Neural cell (in vitro differentiated cells): ENCODE data around the gene MSH4.

ENCODE experiments used
- POLR2AphosphoS5 ChIP-seq: IDR thresholded peaks from 2 replicates; pipeline ENCODE4 v1.6.1; 2012
- REST ChIP-seq: IDR thresholded peaks from 2 replicates; pipeline ENCODE4 v1.6.1; 2012; ENCODE audit warnings: borderline replicate concordance
- TF ChIP-seq, protein P1 (sequence below): fragments of 450-650 bp; IDR thresholded peaks from 2 replicates; pipeline ENCODE4 v1.5.1; 2014; ENCODE audit warnings: antibody characterized with exemption, mild to moderate bottlenecking, moderate library complexity; ENCODE audit not compliant: poor library complexity, severe bottlenecking

DNA sequence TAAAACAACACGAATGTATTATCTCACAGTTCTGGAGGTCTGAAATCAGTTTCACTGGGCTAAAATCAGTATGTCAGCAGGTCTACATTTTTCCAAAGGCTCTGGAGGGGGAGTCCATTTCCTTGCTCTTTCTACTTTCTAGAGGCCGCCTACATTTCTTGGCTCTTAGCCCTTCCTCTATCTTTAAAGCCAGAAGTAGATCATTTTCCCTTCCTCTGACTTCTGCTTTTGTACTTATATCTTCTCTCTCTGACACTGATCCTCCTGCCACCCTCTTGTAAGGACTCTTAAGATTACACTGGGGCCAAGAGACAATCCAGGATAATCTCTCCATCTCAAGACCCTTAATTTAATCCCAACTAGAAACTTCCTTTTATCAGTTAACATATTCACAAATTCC is 41.4 kb downstream of the MSH4 start:
- TF ChIP-seq, protein P1, sequence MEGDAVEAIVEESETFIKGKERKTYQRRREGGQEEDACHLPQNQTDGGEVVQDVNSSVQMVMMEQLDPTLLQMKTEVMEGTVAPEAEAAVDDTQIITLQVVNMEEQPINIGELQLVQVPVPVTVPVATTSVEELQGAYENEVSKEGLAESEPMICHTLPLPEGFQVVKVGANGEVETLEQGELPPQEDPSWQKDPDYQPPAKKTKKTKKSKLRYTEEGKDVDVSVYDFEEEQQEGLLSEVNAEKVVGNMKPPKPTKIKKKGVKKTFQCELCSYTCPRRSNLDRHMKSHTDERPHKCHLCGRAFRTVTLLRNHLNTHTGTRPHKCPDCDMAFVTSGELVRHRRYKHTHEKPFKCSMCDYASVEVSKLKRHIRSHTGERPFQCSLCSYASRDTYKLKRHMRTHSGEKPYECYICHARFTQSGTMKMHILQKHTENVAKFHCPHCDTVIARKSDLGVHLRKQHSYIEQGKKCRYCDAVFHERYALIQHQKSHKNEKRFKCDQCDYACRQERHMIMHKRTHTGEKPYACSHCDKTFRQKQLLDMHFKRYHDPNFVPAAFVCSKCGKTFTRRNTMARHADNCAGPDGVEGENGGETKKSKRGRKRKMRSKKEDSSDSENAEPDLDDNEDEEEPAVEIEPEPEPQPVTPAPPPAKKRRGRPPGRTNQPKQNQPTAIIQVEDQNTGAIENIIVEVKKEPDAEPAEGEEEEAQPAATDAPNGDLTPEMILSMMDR, result no peak
- TF ChIP-seq POLR2AphosphoS5 (no peak), REST (no peak)
